Measurements from ENCODE around the gene RASGRF1.

DNA sequence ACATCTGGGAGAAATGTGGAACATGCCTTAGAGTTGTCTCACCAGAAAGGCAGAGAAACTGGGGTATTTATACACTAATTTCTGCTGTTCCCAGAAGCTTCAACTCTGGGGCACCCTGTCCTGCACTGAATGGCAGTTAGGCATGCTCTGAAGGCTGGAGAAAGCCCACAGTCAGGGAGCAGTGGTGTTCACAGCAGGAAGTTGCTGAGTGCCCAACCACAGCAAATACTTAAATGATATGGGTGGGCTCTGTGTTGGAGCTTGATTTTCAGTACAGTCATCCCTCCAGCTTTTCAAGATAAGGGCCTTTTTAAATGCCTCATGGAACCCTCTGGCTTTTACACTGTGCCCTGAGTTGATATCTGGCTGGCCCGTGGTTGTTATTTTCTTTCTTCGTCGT, 38.7 kb upstream of the RASGRF1 start:
- no peak for TF ChIP-seq CEBPB (IDR thresholded peaks at IDR 0.05)
- no peak for TF ChIP-seq RAD21 (IDR thresholded peaks at IDR 0.05; ENCODE audit: low read depth)
- TF ChIP-seq FOXM1 (IDR thresholded peaks at IDR 0.05; ENCODE audit: borderline replicate concordance, low read depth) = no peak
- TF ChIP-seq TAF1 (IDR thresholded peaks at IDR 0.05; ENCODE audit: low read depth) = no peak
- TF ChIP-seq ZBTB7A (IDR thresholded peaks at IDR 0.05; ENCODE audit: low read depth) = no peak
- TF ChIP-seq EP300 (IDR thresholded peaks at IDR 0.05; ENCODE audit: borderline replicate concordance) = no peak
- no peak for TF ChIP-seq YY1 (IDR thresholded peaks at IDR 0.05; ENCODE audit: low read depth)
- no peak for TF ChIP-seq NFIC (IDR thresholded peaks at IDR 0.05)
- TF ChIP-seq, protein P1, sequence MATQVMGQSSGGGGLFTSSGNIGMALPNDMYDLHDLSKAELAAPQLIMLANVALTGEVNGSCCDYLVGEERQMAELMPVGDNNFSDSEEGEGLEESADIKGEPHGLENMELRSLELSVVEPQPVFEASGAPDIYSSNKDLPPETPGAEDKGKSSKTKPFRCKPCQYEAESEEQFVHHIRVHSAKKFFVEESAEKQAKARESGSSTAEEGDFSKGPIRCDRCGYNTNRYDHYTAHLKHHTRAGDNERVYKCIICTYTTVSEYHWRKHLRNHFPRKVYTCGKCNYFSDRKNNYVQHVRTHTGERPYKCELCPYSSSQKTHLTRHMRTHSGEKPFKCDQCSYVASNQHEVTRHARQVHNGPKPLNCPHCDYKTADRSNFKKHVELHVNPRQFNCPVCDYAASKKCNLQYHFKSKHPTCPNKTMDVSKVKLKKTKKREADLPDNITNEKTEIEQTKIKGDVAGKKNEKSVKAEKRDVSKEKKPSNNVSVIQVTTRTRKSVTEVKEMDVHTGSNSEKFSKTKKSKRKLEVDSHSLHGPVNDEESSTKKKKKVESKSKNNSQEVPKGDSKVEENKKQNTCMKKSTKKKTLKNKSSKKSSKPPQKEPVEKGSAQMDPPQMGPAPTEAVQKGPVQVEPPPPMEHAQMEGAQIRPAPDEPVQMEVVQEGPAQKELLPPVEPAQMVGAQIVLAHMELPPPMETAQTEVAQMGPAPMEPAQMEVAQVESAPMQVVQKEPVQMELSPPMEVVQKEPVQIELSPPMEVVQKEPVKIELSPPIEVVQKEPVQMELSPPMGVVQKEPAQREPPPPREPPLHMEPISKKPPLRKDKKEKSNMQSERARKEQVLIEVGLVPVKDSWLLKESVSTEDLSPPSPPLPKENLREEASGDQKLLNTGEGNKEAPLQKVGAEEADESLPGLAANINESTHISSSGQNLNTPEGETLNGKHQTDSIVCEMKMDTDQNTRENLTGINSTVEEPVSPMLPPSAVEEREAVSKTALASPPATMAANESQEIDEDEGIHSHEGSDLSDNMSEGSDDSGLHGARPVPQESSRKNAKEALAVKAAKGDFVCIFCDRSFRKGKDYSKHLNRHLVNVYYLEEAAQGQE (IDR thresholded peaks at IDR 0.05; ENCODE audit: low read depth) = no peak
- no peak for TF ChIP-seq TEAD4 (IDR thresholded peaks at IDR 0.05)
